HepG2 (cell line): ENCODE measurements around the gene CDT1. TPM values are rescaled to one million over a fixed set of nuclear protein-coding genes. Genes with fewer than 3 reads are reported as not detected.

ENCODE experiments used
- ATAC-seq: fragments of 200-7000 bp; cut with Tn5 transposase; 3 replicates; pipeline ENCODE4 v1.9.1; 2020; ENCODE audit warnings: mild to moderate bottlenecking, moderate library complexity
- BruUV-seq: library from RNA; stranded (reverse); fragments of 400-500 nt; replicated peaks from 2 replicates; lab custom pipeline; 2021; lab: Mats Ljungman, UMichigan
- CTCF ChIA-PET: fragments of 300-600 bp; formaldehyde crosslinking; extraction: SDS; loops from one replicate; lab custom pipeline; 2021; ENCODE audit warnings: low total read pairs, inconsistent platforms, low intra/inter-chr PET ratio; lab: Yijun Ruan, JAX
- POLR2A ChIA-PET: fragments of 350-600 bp; sonication (Branson Sonifier 250); formaldehyde crosslinking; loops from one replicate; lab custom pipeline; 2020; ENCODE audit warnings: antibody characterized with exemption, inconsistent platforms; lab: Yijun Ruan, JAX
- DNase-seq: peaks from one replicate; pipeline ENCODE4 v3.0.0-alpha.2; 2015; ENCODE audit warnings: low spot score
- FAIRE-seq: peaks from 3 replicates; lab custom pipeline; 2011; peaks lifted over from hg19 to GRCh38; lab: Jason Lieb, UNC
- H2AFZ ChIP-seq: one replicate; pipeline ENCODE4 v1.6.1; 2011; ENCODE audit warnings: low read length, inconsistent platforms
- H3K27ac ChIP-seq: fragments of 300-600 bp; 3 replicates; pipeline ENCODE4 v1.8.0; 2011; ENCODE audit warnings: mixed run types, mild to moderate bottlenecking, mixed read lengths, low read length, inconsistent platforms; ENCODE audit not compliant: insufficient read depth; ENCODE audit errors: extremely low read length
- H3K27me3 ChIP-seq, 2 experiments: fragments of 200-600 bp in 1 of 2; 2 replicates in 1 of 2; 3 replicates in 1 of 2; pipeline versions ENCODE4 v1.6.0 to v1.8.0; 2011; ENCODE audit warnings: low read length in 2 of 2, mild to moderate bottlenecking in 2 of 2, moderate library complexity in 2 of 2, inconsistent platforms in 1 of 2; ENCODE audit not compliant: insufficient read depth in 2 of 2, control insufficient read depth in 1 of 2
- H3K36me3 ChIP-seq, 2 experiments: fragments of 200-600 bp in 1 of 2; replicated peaks in 1 of 2; 2 replicates in 1 of 2; 3 replicates in 1 of 2; pipeline versions ENCODE4 v1.5.1 to v1.8.0; 2011; ENCODE audit warnings: low read length in 2 of 2, inconsistent platforms in 1 of 2; ENCODE audit not compliant: insufficient read depth in 2 of 2, control insufficient read depth in 1 of 2
- H3K4me1 ChIP-seq: 2 replicates; pipeline ENCODE4 v1.5.1; 2012; ENCODE audit warnings: low read length, inconsistent platforms; ENCODE audit not compliant: insufficient read depth
- H3K4me2 ChIP-seq: 2 replicates; pipeline ENCODE4 v1.6.0; 2011; ENCODE audit warnings: low read depth, low read length, inconsistent platforms
- H3K4me3 ChIP-seq, 3 experiments: fragments of 200-600 bp in 1 of 3; sonication (generic), shearing (Covaris generic) in 1 of 3; replicated peaks in 1 of 3; 2 replicates each; pipeline ENCODE4 v1.5.1; 2011 to 2016; ENCODE audit warnings: low read length in 3 of 3, inconsistent platforms in 2 of 3, low read depth in 2 of 3, mild to moderate bottlenecking in 2 of 3, control low read depth in 1 of 3, mixed read lengths in 1 of 3; ENCODE audit not compliant: insufficient read depth in 1 of 3
- H3K79me2 ChIP-seq: one replicate; pipeline ENCODE4 v1.6.1; 2011; ENCODE audit warnings: low read length, inconsistent platforms; ENCODE audit not compliant: insufficient read depth
- H3K9ac ChIP-seq: 2 replicates; pipeline ENCODE4 v1.6.0; 2011; ENCODE audit warnings: mild to moderate bottlenecking, low read depth, low read length, inconsistent platforms; ENCODE audit not compliant: insufficient read depth
- H3K9me3 ChIP-seq: 2 replicates; pipeline ENCODE4 v1.5.1; 2012; ENCODE audit warnings: mild to moderate bottlenecking, low read length
- H4K20me1 ChIP-seq: 2 replicates; pipeline ENCODE4 v1.6.0; 2011; ENCODE audit warnings: inconsistent platforms, mild to moderate bottlenecking, low read length, moderate library complexity; ENCODE audit not compliant: insufficient read depth
- GRHL1 ChIP-seq: sonication (generic); formaldehyde crosslinking; conservative IDR thresholded peaks from 2 replicates; pipeline ENCODE4 v1.8.0; 2022; ENCODE audit warnings: missing genetic modification reagents
- HMGA1 ChIP-seq: sonication (generic); formaldehyde crosslinking; conservative IDR thresholded peaks from 2 replicates; pipeline ENCODE4 v1.4.0; 2020; ENCODE audit warnings: missing genetic modification reagents
- ZBTB44 ChIP-seq: sonication (generic); formaldehyde crosslinking; IDR thresholded peaks from 2 replicates; pipeline ENCODE4 v1.4.0; 2020; ENCODE audit warnings: missing genetic modification reagents
- WGBS: methylation state at CpG from one replicate; pipeline ENCODE4 v1.1.6; 2017; ENCODE audit warnings: low lambda C conversion rate; 5-methylcytosine and 5-hydroxymethylcytosine counted together
- in situ Hi-C: cut with HindIII; loops from 2 replicates; pipeline ENCODE4 v1.10.0; 2017; ENCODE audit warnings: low pct_unique_long_range_greater_than_20kb; ENCODE audit not compliant: extremely low pct_ligation_motif_present
- intact Hi-C: fragments of 100-400 bp; cut with micrococcal nuclease; formaldehyde crosslinking; loops from one replicate; pipeline ENCODE4 v1.10.0; 2022; ENCODE audit not compliant: unreplicated experiment
- polyA plus RNA-seq, 8 experiments: library from polyadenylated mRNA; depleted of rRNA in 3 of 8; stranded (reverse) in 7 of 8; unstranded in 1 of 8; fragments of >200 nt; fragmentation: Illumina TruSeq in 4 of 8; extraction: Trizol in 4 of 8; gene quantifications; 2 replicates each; pipeline versions ENCODE4 v1.2.1 to v1.2.3, GENCODE V29; 2011 to 2016; ENCODE audit warnings: low read depth in 4 of 8, missing spikeins in 1 of 8, mixed read lengths in 1 of 8; ENCODE audit not compliant: insufficient read depth in 1 of 8
- total RNA-seq, 5 experiments: library from RNA; depleted of rRNA; stranded (reverse); fragments of >200 nt; fragmentation: Illumina TruSeq; extraction: Trizol; gene quantifications; 2 replicates each; pipeline ENCODE4 v1.2.3, GENCODE V29; 2016; ENCODE audit warnings: low read depth in 1 of 5
- TF ChIP-seq, protein P1 (sequence below): sonication (generic); formaldehyde crosslinking; IDR thresholded peaks from 2 replicates; pipeline ENCODE4 v1.5.1; 2020; ENCODE audit warnings: missing genetic modification reagents, mild to moderate bottlenecking, borderline replicate concordance

CDT1 gene
- total and polyA plus RNA-seq, 2 of the 13 experiments (the other 11 are each of a cell fraction or from before 2014, with no cell fraction given) = 23.1 to 23.8 TPM

DNA sequence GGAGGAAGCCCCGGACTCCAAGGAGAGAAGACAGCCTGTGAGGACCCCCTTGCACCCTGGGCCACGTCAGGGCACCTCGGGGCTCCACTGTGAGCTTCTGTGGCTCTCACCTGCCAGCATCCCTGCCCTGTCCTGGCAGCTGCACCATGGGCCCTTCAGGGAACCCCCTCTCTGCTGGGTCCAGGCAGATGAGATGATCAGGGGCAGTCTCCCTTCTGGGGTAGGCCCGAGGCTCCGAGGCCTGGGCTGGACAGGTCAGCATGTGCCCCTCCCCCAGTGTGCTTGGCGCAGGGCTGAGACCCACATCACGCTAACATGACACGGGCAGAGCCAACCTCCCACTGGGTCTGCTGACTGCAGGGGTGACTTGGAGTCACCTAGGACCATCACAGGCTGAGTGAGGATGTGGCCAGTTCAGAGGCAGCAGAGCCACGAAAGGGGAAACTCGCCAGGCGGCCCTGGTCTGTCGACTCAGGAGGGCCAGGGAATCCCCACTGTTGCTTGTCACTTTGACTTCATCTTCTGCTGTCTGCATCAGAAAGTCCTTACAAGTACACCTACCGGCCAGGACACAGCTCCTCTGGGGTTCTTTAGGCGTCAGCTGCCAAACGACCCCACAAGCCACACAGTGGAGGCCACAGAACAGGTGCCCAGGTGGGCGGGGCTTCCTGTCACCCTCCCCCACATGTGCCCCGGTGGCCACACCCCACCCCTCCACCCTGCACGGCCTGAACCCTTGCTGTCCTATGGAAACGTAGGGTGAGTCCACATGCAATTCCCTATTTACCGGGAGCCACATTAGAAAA is 50.9 kb downstream of the CDT1 start:
- BruUV-seq = no TSS peak
- DNase-seq = no peak
- peaks cover 3% of the 10 kb centered on the region; the same call in 1 of the 2 replicates for H4K20me1 ChIP-seq
- H2AFZ ChIP-seq = no peak overlapping the region
- ChIA-PET CTCF (no interaction called here), POLR2A (interaction anchor here (0.6 kb wide), 1 partner anchor 8 kb away, joined by 3 read pairs; no protein-coding TSS in a partner anchor)
- TF ChIP-seq HMGA1 (CRISPR knock-in tag) (no peak), ZBTB44 (no peak), GRHL1 (CRISPR knock-in tag) (no peak)
- TF ChIP-seq, protein P1, sequence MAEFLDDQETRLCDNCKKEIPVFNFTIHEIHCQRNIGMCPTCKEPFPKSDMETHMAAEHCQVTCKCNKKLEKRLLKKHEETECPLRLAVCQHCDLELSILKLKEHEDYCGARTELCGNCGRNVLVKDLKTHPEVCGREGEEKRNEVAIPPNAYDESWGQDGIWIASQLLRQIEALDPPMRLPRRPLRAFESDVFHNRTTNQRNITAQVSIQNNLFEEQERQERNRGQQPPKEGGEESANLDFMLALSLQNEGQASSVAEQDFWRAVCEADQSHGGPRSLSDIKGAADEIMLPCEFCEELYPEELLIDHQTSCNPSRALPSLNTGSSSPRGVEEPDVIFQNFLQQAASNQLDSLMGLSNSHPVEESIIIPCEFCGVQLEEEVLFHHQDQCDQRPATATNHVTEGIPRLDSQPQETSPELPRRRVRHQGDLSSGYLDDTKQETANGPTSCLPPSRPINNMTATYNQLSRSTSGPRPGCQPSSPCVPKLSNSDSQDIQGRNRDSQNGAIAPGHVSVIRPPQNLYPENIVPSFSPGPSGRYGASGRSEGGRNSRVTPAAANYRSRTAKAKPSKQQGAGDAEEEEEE (CRISPR knock-in tag) = no peak
- no peak overlapping the region for H3K9ac ChIP-seq
- no peaks in the 10 kb centered on the region; a peak in 1 of 5 replicates for H3K27me3 ChIP-seq
- peaks cover 12% of the 10 kb centered on the region for H3K79me2 ChIP-seq
- intact Hi-C loops (loop anchor here (5.0 kb wide), 2 partner anchors 37 to 97 kb away; no protein-coding TSS in a partner anchor), in situ Hi-C loops (loop anchor here (5.0 kb wide), 2 partner anchors 42 to 97 kb away; partner anchors contain the start of gene APRT)
- no peak overlapping the region for H3K4me3 ChIP-seq
- no peak overlapping the region for H3K4me2 ChIP-seq
- no peak overlapping the region for H3K27ac ChIP-seq
- no peak for FAIRE-seq
- WGBS = 73% methylated on average over 12 of the region's 20 CpGs
- H3K9me3 ChIP-seq = no peaks in the 10 kb centered on the region
- no peak for ATAC-seq
- peaks cover 15% of the 10 kb centered on the region for H3K4me1 ChIP-seq
- H3K36me3 ChIP-seq = peaks cover 4 to 16% of the 10 kb centered on the region in 2 experiments
